H9 (cell line): ENCODE results near the gene ATP6V0E1. TPM values are rescaled to one million over a fixed set of nuclear protein-coding genes. Genes with fewer than 3 reads are reported as not detected.

ENCODE experiments used
- DNase-seq: peaks from one replicate; pipeline ENCODE4 v3.0.0-alpha.2; 2017
- H2AFZ ChIP-seq: one replicate; pipeline ENCODE4 v1.6.1; 2013; ENCODE audit warnings: mild to moderate bottlenecking, low read length, control low read depth, moderate library complexity
- H2AK5ac ChIP-seq: 2 replicates; pipeline ENCODE4 v1.6.1; 2013; ENCODE audit warnings: low read length, control low read depth, mixed read lengths; ENCODE audit not compliant: insufficient read length
- H2BK120ac ChIP-seq: one replicate; pipeline ENCODE4 v1.6.1; 2013; ENCODE audit warnings: low read depth, mild to moderate bottlenecking, low read length, control low read depth, inconsistent platforms; ENCODE audit not compliant: poor library complexity, severe bottlenecking
- H2BK12ac ChIP-seq: 2 replicates; pipeline ENCODE4 v1.6.1; 2013; ENCODE audit warnings: low read length, control low read depth, mixed read lengths, low read depth; ENCODE audit not compliant: insufficient read length
- H2BK15ac ChIP-seq: 2 replicates; pipeline ENCODE4 v1.6.1; 2013; ENCODE audit warnings: low read depth, low read length, control low read depth
- H2BK20ac ChIP-seq: one replicate; pipeline ENCODE4 v1.6.1; 2013; ENCODE audit warnings: low read depth, mild to moderate bottlenecking, low read length, control low read depth, inconsistent platforms; ENCODE audit not compliant: poor library complexity, severe bottlenecking
- H2BK5ac ChIP-seq: 2 replicates; pipeline ENCODE4 v1.6.1; 2013; ENCODE audit warnings: low read length, control low read depth, mixed read lengths; ENCODE audit not compliant: insufficient read length
- H3K14ac ChIP-seq: 2 replicates; pipeline ENCODE4 v1.6.1; 2013; ENCODE audit warnings: low read length, control low read depth; ENCODE audit not compliant: insufficient read depth
- H3K18ac ChIP-seq: 2 replicates; pipeline ENCODE4 v1.6.1; 2013; ENCODE audit warnings: low read depth, mild to moderate bottlenecking, mixed read lengths, low read length, control low read depth; ENCODE audit not compliant: insufficient read length
- H3K23ac ChIP-seq: 2 replicates; pipeline ENCODE4 v1.6.1; 2013; ENCODE audit warnings: low read length, control low read depth, mixed read lengths, low read depth; ENCODE audit not compliant: insufficient read length
- H3K23me2 ChIP-seq: 2 replicates; pipeline ENCODE4 v1.6.1; 2013; ENCODE audit warnings: low read depth, mild to moderate bottlenecking, mixed read lengths, low read length, control low read depth; ENCODE audit not compliant: insufficient read length, poor library complexity, severe bottlenecking
- H3K27ac ChIP-seq: 2 replicates; pipeline ENCODE4 v1.5.1; 2013; ENCODE audit warnings: low read length, control low read depth, mixed read lengths, low read depth; ENCODE audit not compliant: insufficient read length
- H3K27me3 ChIP-seq: 2 replicates; pipeline ENCODE4 v1.6.1; 2013; ENCODE audit warnings: low read length, control low read depth, inconsistent platforms; ENCODE audit not compliant: insufficient read depth
- H3K4ac ChIP-seq: 2 replicates; pipeline ENCODE4 v1.6.1; 2013; ENCODE audit warnings: low read depth, mild to moderate bottlenecking, control low read depth, inconsistent platforms, low read length, moderate library complexity
- H3K4me1 ChIP-seq: 2 replicates; pipeline ENCODE4 v1.6.1; 2013; ENCODE audit warnings: low read length, control low read depth, inconsistent platforms; ENCODE audit not compliant: insufficient read depth
- H3K4me2 ChIP-seq: 2 replicates; pipeline ENCODE4 v1.6.1; 2013; ENCODE audit warnings: low read length, control low read depth, mixed read lengths; ENCODE audit not compliant: insufficient read length, insufficient read depth
- H3K56ac ChIP-seq: 2 replicates; pipeline ENCODE4 v1.6.1; 2013; ENCODE audit warnings: low read depth, mild to moderate bottlenecking, mixed read lengths, low read length, control low read depth; ENCODE audit not compliant: insufficient read length
- H3K79me1 ChIP-seq: 2 replicates; pipeline ENCODE4 v1.6.1; 2013; ENCODE audit warnings: low read depth, mild to moderate bottlenecking, moderate library complexity, low read length, control low read depth, inconsistent platforms; ENCODE audit not compliant: insufficient read depth, poor library complexity, severe bottlenecking
- H3K79me2 ChIP-seq: 2 replicates; pipeline ENCODE4 v1.6.1; 2013; ENCODE audit warnings: low read length, control low read depth, inconsistent platforms; ENCODE audit not compliant: insufficient read depth
- H3K9ac ChIP-seq: 2 replicates; pipeline ENCODE4 v1.6.1; 2013; ENCODE audit warnings: low read length, control low read depth, mixed read lengths; ENCODE audit not compliant: insufficient read length; ENCODE audit errors: extremely low read depth
- H3K9me3 ChIP-seq: one replicate; pipeline ENCODE4 v1.6.1; 2013; ENCODE audit warnings: low read depth, low read length, inconsistent platforms; ENCODE audit not compliant: control insufficient read depth
- H3T11ph ChIP-seq: one replicate; pipeline ENCODE4 v1.6.1; 2013; ENCODE audit warnings: mild to moderate bottlenecking, low read length, control low read depth, inconsistent platforms
- H4K20me1 ChIP-seq: one replicate; pipeline ENCODE4 v1.6.1; 2013; ENCODE audit not compliant: control insufficient read depth, insufficient read length, insufficient read depth
- H4K5ac ChIP-seq: 2 replicates; pipeline ENCODE4 v1.6.1; 2013; ENCODE audit warnings: low read depth, mild to moderate bottlenecking, mixed read lengths, low read length, control low read depth; ENCODE audit not compliant: insufficient read length
- H4K8ac ChIP-seq: replicated peaks from 2 replicates; pipeline ENCODE4 v1.6.1; 2013; ENCODE audit warnings: low read length, control low read depth, mixed read lengths, low read depth; ENCODE audit not compliant: insufficient read length
- H4K91ac ChIP-seq: 2 replicates; pipeline ENCODE4 v1.6.1; 2013; ENCODE audit warnings: low read depth, mild to moderate bottlenecking, moderate library complexity, mixed read lengths, low read length, control low read depth; ENCODE audit not compliant: insufficient read length
- H3K27ac Mint-ChIP-seq, 3 experiments: 2 replicates in 2 of 3; 3 replicates in 1 of 3; pipeline ENCODE4 v1.8.0; 2020 to 2021; ENCODE audit warnings: mixed read lengths in 3 of 3, mild to moderate bottlenecking in 1 of 3, moderate library complexity in 1 of 3
- H3K27me3 Mint-ChIP-seq: 2 replicates; pipeline ENCODE4 v1.8.0; 2021; ENCODE audit warnings: low read depth, mild to moderate bottlenecking, moderate library complexity, mixed read lengths
- H3K36me3 Mint-ChIP-seq, 3 experiments: 2 replicates in 2 of 3; 3 replicates in 1 of 3; pipeline ENCODE4 v1.8.0; 2020 to 2021; ENCODE audit warnings: low read depth in 3 of 3, mixed read lengths in 3 of 3; ENCODE audit not compliant: insufficient read depth in 1 of 3
- H3K4me1 Mint-ChIP-seq, 2 experiments: 2 replicates each; pipeline ENCODE4 v1.8.0; 2020; ENCODE audit warnings: mixed read lengths in 2 of 2
- H3K4me3 Mint-ChIP-seq, 2 experiments: 2 replicates in 1 of 2; 3 replicates in 1 of 2; pipeline ENCODE4 v1.8.0; 2020 to 2021; ENCODE audit warnings: mild to moderate bottlenecking in 2 of 2, mixed read lengths in 2 of 2, moderate library complexity in 1 of 2
- H3K9me3 Mint-ChIP-seq, 2 experiments: 2 replicates in 1 of 2; 3 replicates in 1 of 2; pipeline ENCODE4 v1.8.0; 2020; ENCODE audit warnings: mild to moderate bottlenecking in 2 of 2, mixed read lengths in 2 of 2, moderate library complexity in 1 of 2
- WGBS: extraction: QIAGEN DNeasy Blood & Tissue Kit; methylation state at CpG from one replicate; pipeline ENCODE4 v1.1.7; 2013; ENCODE audit warnings: missing lambda C conversion rate, low lambda C conversion rate, mixed read lengths; ENCODE audit not compliant: insufficient read length; ENCODE audit errors: extremely low coverage; 5-methylcytosine and 5-hydroxymethylcytosine counted together
- total RNA-seq: library from RNA; stranded (reverse); gene quantifications from 2 replicates; pipeline ENCODE4 v1.2.1, GENCODE V29; 2021
- TF ChIP-seq, protein P1 (sequence below): fragments of 200-600 bp; sonication (generic); conservative IDR thresholded peaks from 3 replicates; pipeline ENCODE4 v1.8.0; 2021; ENCODE audit warnings: antibody characterized with exemption, mild to moderate bottlenecking

The ATP6V0E1 gene
- total RNA-seq, 1 experiment from 2014 or later: 101 TPM

DNA sequence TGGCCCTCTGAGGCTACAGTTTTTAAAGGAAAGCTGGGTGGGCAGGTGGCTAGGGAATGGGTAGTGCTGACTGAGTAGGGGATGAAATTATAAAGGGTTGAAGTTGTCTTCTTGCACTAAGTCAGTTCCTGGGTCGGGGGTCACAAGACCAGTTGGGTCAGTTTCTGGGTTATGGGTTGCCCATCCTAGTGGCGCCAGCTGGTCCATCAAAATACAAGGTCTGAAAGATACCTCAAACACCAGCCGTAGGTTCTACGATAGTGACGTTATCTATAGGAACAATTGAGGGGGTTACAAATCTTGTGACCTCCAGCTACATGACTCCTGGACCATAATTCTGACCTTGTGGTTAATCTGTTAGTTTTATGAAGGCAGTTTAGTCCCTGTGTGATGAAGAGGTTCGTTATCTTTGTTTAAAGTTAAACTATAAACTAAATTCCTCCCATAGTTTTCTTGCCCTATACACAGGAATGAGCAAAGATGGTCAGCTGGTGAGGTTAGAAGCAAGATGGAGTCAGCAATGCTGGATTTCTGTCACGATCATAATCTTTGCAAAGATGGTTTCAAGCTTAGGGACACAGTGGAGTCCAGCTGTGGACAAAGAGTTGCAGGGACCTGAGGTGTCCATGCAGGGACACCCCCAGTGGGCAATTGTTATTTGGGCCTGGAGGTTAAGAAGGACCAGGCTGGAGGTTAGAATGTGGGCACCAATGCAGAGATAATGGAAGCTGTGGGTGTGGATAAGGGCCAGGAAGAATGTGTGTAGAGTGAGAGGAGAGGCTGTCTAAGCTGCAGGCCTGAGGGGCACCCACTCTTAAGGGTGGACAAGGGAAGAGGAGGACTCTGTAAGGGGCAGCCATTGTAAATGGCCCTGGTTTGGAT lies 58.6 kb downstream of the ATP6V0E1 start:
- Mint-ChIP-seq H3K27ac (no peak overlapping the region; a peak in 2 of 7 replicates), H3K4me3 (no peak overlapping the region), H3K36me3 (no peaks in the 10 kb centered on the region), H3K9me3 (peaks cover 3% of the 10 kb centered on the region in 2 experiments; a peak in 3 of 5 replicates), H3K4me1 (peaks cover 6 to 7% of the 10 kb centered on the region in 2 experiments), H3K27me3 (no peaks in the 10 kb centered on the region; the same call in 1 of the 2 replicates)
- no peak overlapping the region for H4K91ac ChIP-seq
- no peak overlapping the region for H2BK5ac ChIP-seq
- no peak overlapping the region for H2BK12ac ChIP-seq
- no peak for DNase-seq
- no peak overlapping the region for H3K27ac ChIP-seq
- H4K20me1 ChIP-seq: no peaks in the 10 kb centered on the region
- no peak overlapping the region for H2BK20ac ChIP-seq
- no peak overlapping the region for H2AFZ ChIP-seq
- no peak overlapping the region for H2BK120ac ChIP-seq
- no peaks in the 10 kb centered on the region for H3K23me2 ChIP-seq
- no peak overlapping the region for H3K18ac ChIP-seq
- H3K56ac ChIP-seq: no peak overlapping the region
- no peak overlapping the region for H3T11ph ChIP-seq
- no peaks in the 10 kb centered on the region for H3K27me3 ChIP-seq
- H3K4me2 ChIP-seq: no peak overlapping the region
- no peak overlapping the region for H4K5ac ChIP-seq
- H2AK5ac ChIP-seq: no peak overlapping the region
- H3K4me1 ChIP-seq: no peaks in the 10 kb centered on the region
- TF ChIP-seq, protein P1, sequence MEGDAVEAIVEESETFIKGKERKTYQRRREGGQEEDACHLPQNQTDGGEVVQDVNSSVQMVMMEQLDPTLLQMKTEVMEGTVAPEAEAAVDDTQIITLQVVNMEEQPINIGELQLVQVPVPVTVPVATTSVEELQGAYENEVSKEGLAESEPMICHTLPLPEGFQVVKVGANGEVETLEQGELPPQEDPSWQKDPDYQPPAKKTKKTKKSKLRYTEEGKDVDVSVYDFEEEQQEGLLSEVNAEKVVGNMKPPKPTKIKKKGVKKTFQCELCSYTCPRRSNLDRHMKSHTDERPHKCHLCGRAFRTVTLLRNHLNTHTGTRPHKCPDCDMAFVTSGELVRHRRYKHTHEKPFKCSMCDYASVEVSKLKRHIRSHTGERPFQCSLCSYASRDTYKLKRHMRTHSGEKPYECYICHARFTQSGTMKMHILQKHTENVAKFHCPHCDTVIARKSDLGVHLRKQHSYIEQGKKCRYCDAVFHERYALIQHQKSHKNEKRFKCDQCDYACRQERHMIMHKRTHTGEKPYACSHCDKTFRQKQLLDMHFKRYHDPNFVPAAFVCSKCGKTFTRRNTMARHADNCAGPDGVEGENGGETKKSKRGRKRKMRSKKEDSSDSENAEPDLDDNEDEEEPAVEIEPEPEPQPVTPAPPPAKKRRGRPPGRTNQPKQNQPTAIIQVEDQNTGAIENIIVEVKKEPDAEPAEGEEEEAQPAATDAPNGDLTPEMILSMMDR: no peak
- H4K8ac ChIP-seq: no peak overlapping the region
- H3K79me2 ChIP-seq: no peaks in the 10 kb centered on the region
- no peak overlapping the region for H3K23ac ChIP-seq
- H3K14ac ChIP-seq: no peak overlapping the region
- no peaks in the 10 kb centered on the region for H3K79me1 ChIP-seq
- WGBS: no CpG with 5 or more reads among the region's 7 CpGs
- no peak overlapping the region for H2BK15ac ChIP-seq
- no peak overlapping the region for H3K4ac ChIP-seq
- H3K9ac ChIP-seq: no peak overlapping the region
- H3K9me3 ChIP-seq: no peaks in the 10 kb centered on the region
